Esophagus mucosa (tissue), 1 donor: ENCODE measurements around the gene FOXL3. TPM values are rescaled to one million over a fixed set of nuclear protein-coding genes. Genes with fewer than 3 reads are reported as not detected.

Experiments used
- ATAC-seq: fragments of 200-7000 bp; cut with Tn5 transposase; one replicate; pipeline ENCODE4 v1.9.1; 2020
- total RNA-seq: library from RNA; stranded (reverse); gene quantifications from one replicate; pipeline ENCODE4 v1.2.4, GENCODE V29; 2023
- donor health status: DM: yes; HTN: yes; CAD: no.

Gene FOXL3
- total RNA-seq, 1 donor from 2014 or later: not detected

GRCh38 chr7:303425-303824 lies 13.5 kb downstream of the FOXL3 start:
- ATAC-seq: no peak

GRCh38 chr7:303884-304573 lies 14.1 kb downstream of the FOXL3 start:
- no peak for ATAC-seq

GRCh38 chr7:304574-305409 lies 14.8 kb downstream of the FOXL3 start:
- ATAC-seq: no peak

- no peak for ATAC-seq
These were observed 15.6 kb downstream of the FOXL3 start for GRCh38 chr7:305410-306151.

GRCh38 chr7:307970-308369 lies 18.0 kb downstream of the FOXL3 start:
- ATAC-seq: no peak

GRCh38 chr7:309586-310228 lies 19.7 kb downstream of the FOXL3 start:
- ATAC-seq: no peak

GRCh38 chr7:311131-311680 lies 21.2 kb downstream of the FOXL3 start:
- no peak for ATAC-seq

- peak; percentile 58 for ATAC-seq
These were observed 21.8 kb downstream of the FOXL3 start for GRCh38 chr7:311796-312195.

GRCh38 chr7:312424-312823 lies 22.5 kb downstream of the FOXL3 start:
- no peak for ATAC-seq

GRCh38 chr7:314853-315252 lies 24.9 kb downstream of the FOXL3 start:
- ATAC-seq: no peak

GRCh38 chr7:315516-316265 lies 25.7 kb downstream of the FOXL3 start:
- ATAC-seq: no peak

GRCh38 chr7:317643-318405 lies 27.9 kb downstream of the FOXL3 start:
- no peak for ATAC-seq

GRCh38 chr7:318476-318875 lies 28.5 kb downstream of the FOXL3 start:
- no peak for ATAC-seq

GRCh38 chr7:318878-319661 lies 29.1 kb downstream of the FOXL3 start:
- ATAC-seq: no peak

- no peak for ATAC-seq
These were observed 30.3 kb downstream of the FOXL3 start for GRCh38 chr7:320297-320696.

- peak; percentile 93 for ATAC-seq
These were observed 32.2 kb downstream of the FOXL3 start for GRCh38 chr7:322111-322671.

- ATAC-seq: no peak
These were observed 32.7 kb downstream of the FOXL3 start for GRCh38 chr7:322708-323111.

- no peak for ATAC-seq
These were observed 33.4 kb downstream of the FOXL3 start for GRCh38 chr7:323410-323809.

GRCh38 chr7:324011-324410 lies 34.0 kb downstream of the FOXL3 start:
- no peak for ATAC-seq
